ENCODE results near the gene TRIM46.

- TF ChIP-seq CTCF (conservative IDR thresholded peaks at IDR 0.05; ENCODE audit: low read depth, low read length) (no peak), EZH2 (IDR thresholded peaks at IDR 0.05; ENCODE audit: low read length, unreplicated experiment) (no peak), EZH2phosphoT487 (IDR thresholded peaks at IDR 0.05; ENCODE audit: borderline replicate concordance, low read length) (no peak)
Observed at GRCh38 chr1:155127967-155128754, 45.5 kb upstream of the TRIM46 start.

All from PC-3 (cell line).